Stomach smooth muscle (tissue), 2 donors: ENCODE results near the gene CWC15.
"Not testable (repeated sequence)": the region's sequence is repeated elsewhere in the genome, so short reads cannot be mapped to it uniquely, and the experiment has no call there.

Experiments used
- H3K27ac ChIP-seq: one replicate; pipeline ENCODE4 v1.7.0; 2013; ENCODE audit warnings: mild to moderate bottlenecking, low read length, inconsistent platforms
- H3K27me3 ChIP-seq, 2 donors: one replicate each; pipeline ENCODE4 v1.7.0; 2013; ENCODE audit warnings: low read length in 2 of 2; ENCODE audit not compliant: insufficient read depth in 2 of 2, control insufficient read depth in 1 of 2
- H3K36me3 ChIP-seq, 2 donors: one replicate each; pipeline ENCODE4 v1.7.0; 2013; ENCODE audit warnings: low read length in 2 of 2; ENCODE audit not compliant: control insufficient read depth in 2 of 2, insufficient read depth in 2 of 2
- H3K4me1 ChIP-seq: one replicate; pipeline ENCODE4 v1.7.0; 2013; ENCODE audit warnings: low read length; ENCODE audit not compliant: control insufficient read depth, insufficient read depth
- H3K4me3 ChIP-seq, 2 donors: one replicate each; pipeline ENCODE4 v1.7.0; 2013; ENCODE audit warnings: low read length in 2 of 2
- H3K9ac ChIP-seq, 2 donors: one replicate each; pipeline ENCODE4 v1.7.0; 2013; ENCODE audit warnings: low read length in 2 of 2, mild to moderate bottlenecking in 1 of 2
- H3K9me3 ChIP-seq, 2 donors: one replicate each; pipeline ENCODE4 v1.7.0; 2013; ENCODE audit warnings: low read length in 2 of 2; ENCODE audit not compliant: control insufficient read depth in 2 of 2
- donor health status: healthy.
- donor health status: Pancreatic carcinoma.

Gene CWC15

GRCh38 chr11:94932503-94932902, 40.9 kb downstream of the CWC15 start:
- H3K4me1 ChIP-seq: peaks cover 9% of the 10 kb centered on the region
- H3K4me3 ChIP-seq: no peak overlapping the region
- H3K9me3 ChIP-seq: no peaks in the 10 kb centered on the region
- no peaks in the 10 kb centered on the region for H3K36me3 ChIP-seq
- no peak overlapping the region for H3K9ac ChIP-seq
- no peak overlapping the region for H3K27ac ChIP-seq
- H3K27me3 ChIP-seq: no peaks in the 10 kb centered on the region

GRCh38 chr11:94932072-94932471, 41.3 kb downstream of the CWC15 start:
- peaks cover 13% of the 10 kb centered on the region for H3K4me1 ChIP-seq
- H3K9ac ChIP-seq, H3K27ac ChIP-seq, H3K27me3 ChIP-seq, H3K4me3 ChIP-seq, H3K36me3 ChIP-seq, H3K9me3 ChIP-seq: not testable (repeated sequence)

GRCh38 chr11:94928117-94928990, 45.0 kb downstream of the CWC15 start:
- H3K9me3 ChIP-seq: no peaks in the 10 kb centered on the region
- H3K9ac ChIP-seq: no peak overlapping the region
- H3K4me1 ChIP-seq: peaks cover 21% of the 10 kb centered on the region
- no peaks in the 10 kb centered on the region for H3K36me3 ChIP-seq
- no peaks in the 10 kb centered on the region for H3K27me3 ChIP-seq
- no peak overlapping the region for H3K4me3 ChIP-seq
- peak overlapping the region; percentile 66 for H3K27ac ChIP-seq

GRCh38 chr11:94926698-94927237, 46.6 kb downstream of the CWC15 start:
- no peaks in the 10 kb centered on the region for H3K36me3 ChIP-seq
- H3K27ac ChIP-seq: peak overlapping the region; percentile 66
- H3K27me3 ChIP-seq: no peaks in the 10 kb centered on the region
- H3K9me3 ChIP-seq: no peaks in the 10 kb centered on the region
- peak overlapping the region in 1 of 2 donors; percentile 35 for H3K4me3 ChIP-seq
- peak overlapping the region in 1 of 2 donors; percentile 51 for H3K9ac ChIP-seq
- peaks cover 21% of the 10 kb centered on the region for H3K4me1 ChIP-seq

- H3K27me3 ChIP-seq: no peaks in the 10 kb centered on the region
- no peaks in the 10 kb centered on the region for H3K9me3 ChIP-seq
- H3K4me3 ChIP-seq: no peak overlapping the region
- peak overlapping the region; percentile 18 for H3K27ac ChIP-seq
- H3K4me1 ChIP-seq: peaks cover 21% of the 10 kb centered on the region
- no peaks in the 10 kb centered on the region for H3K36me3 ChIP-seq
- no peak overlapping the region for H3K9ac ChIP-seq
These were observed 47.1 kb downstream of the CWC15 start for GRCh38 chr11:94926271-94926625.

- Histone ChIP-seq H3K27ac (peak overlapping the region; percentile 18), H3K4me1 (peaks cover 21% of the 10 kb centered on the region), H3K9me3 (no peaks in the 10 kb centered on the region), H3K9ac (no peak overlapping the region), H3K4me3 (no peak overlapping the region), H3K27me3 (no peaks in the 10 kb centered on the region), H3K36me3 (no peaks in the 10 kb centered on the region)
These were observed 47.7 kb downstream of the CWC15 start for GRCh38 chr11:94925422-94926270.

GRCh38 chr11:94924612-94925011, 48.7 kb downstream of the CWC15 start:
- H3K27ac ChIP-seq: no peak overlapping the region
- no peaks in the 10 kb centered on the region for H3K9me3 ChIP-seq
- no peak overlapping the region for H3K9ac ChIP-seq
- peaks cover 21% of the 10 kb centered on the region for H3K4me1 ChIP-seq
- H3K27me3 ChIP-seq: no peaks in the 10 kb centered on the region
- no peaks in the 10 kb centered on the region for H3K36me3 ChIP-seq
- H3K4me3 ChIP-seq: no peak overlapping the region

- Histone ChIP-seq H3K4me1 (peaks cover 21% of the 10 kb centered on the region), H3K27ac (no peak overlapping the region), H3K9ac (no peak overlapping the region), H3K27me3 (no peaks in the 10 kb centered on the region), H3K4me3 (no peak overlapping the region), H3K9me3 (no peaks in the 10 kb centered on the region), H3K36me3 (no peaks in the 10 kb centered on the region)
These were observed 49.2 kb downstream of the CWC15 start for GRCh38 chr11:94924171-94924572.

GRCh38 chr11:94923004-94923334, 50.4 kb downstream of the CWC15 start:
- Histone ChIP-seq H3K27ac (no peak overlapping the region), H3K9me3 (no peaks in the 10 kb centered on the region)

GRCh38 chr11:94922321-94923003, 50.9 kb downstream of the CWC15 start:
- H3K9ac ChIP-seq: no peak overlapping the region
- H3K27me3 ChIP-seq: no peaks in the 10 kb centered on the region
- H3K4me3 ChIP-seq: no peak overlapping the region
- H3K36me3 ChIP-seq: no peaks in the 10 kb centered on the region
- no peak overlapping the region for H3K27ac ChIP-seq
- H3K4me1 ChIP-seq: peaks cover 15% of the 10 kb centered on the region
- H3K9me3 ChIP-seq: no peaks in the 10 kb centered on the region

More at GRCh38 chr11:94923004-94923334, 50.4 kb downstream of the CWC15 start:
- Histone ChIP-seq H3K9ac (no peak overlapping the region), H3K27me3 (no peaks in the 10 kb centered on the region), H3K4me1 (peaks cover 20% of the 10 kb centered on the region), H3K4me3 (no peak overlapping the region), H3K36me3 (no peaks in the 10 kb centered on the region)
